Heart left ventricle (tissue), 16 donors: ENCODE results near the gene SLC6A3. TPM values are rescaled to one million over a fixed set of nuclear protein-coding genes. Genes with fewer than 3 reads are reported as not detected.
A peak's percentile ranks its signal among the peaks of the same experiment; 100 is the strongest.

Experiments used
- ATAC-seq, 4 donors: fragments of 200-7000 bp; cut with Tn5 transposase; one replicate each; pipeline ENCODE4 v1.9.1; 2020 to 2022; ENCODE audit warnings: moderate library complexity in 4 of 4, mild to moderate bottlenecking in 3 of 4, moderate number of reproducible peaks in 1 of 4
- DNase-seq, 5 donors: peaks; one replicate each; pipeline ENCODE4 v3.0.0-alpha.2; 2020
- H3K27ac ChIP-seq, 12 donors: fragments of 200-600 bp; sonication (generic) in 4 of 12; one replicate each; pipeline versions ENCODE4 v1.5.0 to v1.8.0; 2016 to 2022; ENCODE audit warnings: mild to moderate bottlenecking in 2 of 12
- H3K27me3 ChIP-seq, 9 donors: fragments of 200-600 bp; sonication (generic) in 2 of 9; one replicate each; pipeline versions ENCODE4 v1.5.1 to v1.8.0; 2016 to 2022; ENCODE audit warnings: mild to moderate bottlenecking in 3 of 9
- H3K36me3 ChIP-seq, 9 donors: fragments of 200-600 bp; sonication (generic) in 2 of 9; one replicate each; pipeline versions ENCODE4 v1.5.0 to v1.8.0; 2018 to 2022; ENCODE audit warnings: mild to moderate bottlenecking in 2 of 9
- H3K4me1 ChIP-seq, 12 donors: fragments of 200-600 bp; sonication (generic) in 4 of 12; one replicate each; pipeline versions ENCODE4 v1.5.0 to v1.8.0; 2016 to 2022; ENCODE audit warnings: mild to moderate bottlenecking in 3 of 12
- H3K4me3 ChIP-seq, 12 donors: fragments of 200-600 bp; sonication (generic) in 4 of 12; one replicate each; pipeline versions ENCODE4 v1.5.0 to v1.8.0; 2017 to 2022; ENCODE audit warnings: mild to moderate bottlenecking in 9 of 12, moderate library complexity in 4 of 12
- H3K9me3 ChIP-seq, 12 donors: fragments of 200-600 bp; sonication (generic) in 4 of 12; one replicate each; pipeline versions ENCODE4 v1.5.0 to v1.8.0; 2016 to 2022; ENCODE audit warnings: mild to moderate bottlenecking in 1 of 12
- CTCF ChIP-seq, 12 donors: fragments of 200-600 bp; sonication (generic) in 4 of 12; IDR thresholded peaks; one replicate each; pipeline versions ENCODE4 v1.5.0 to v1.8.0; 2018 to 2022; ENCODE audit warnings: antibody characterized with exemption in 12 of 12, mild to moderate bottlenecking in 5 of 12
- POLR2A ChIP-seq, 2 donors: fragments of 450-650 bp; IDR thresholded peaks; one replicate each; pipeline ENCODE4 v1.6.1; 2017; ENCODE audit warnings: antibody characterized with exemption in 2 of 2, mild to moderate bottlenecking in 2 of 2, moderate library complexity in 2 of 2
- WGBS, 4 donors: extraction: QIAGEN DNeasy Blood & Tissue Kit in 2 of 4; methylation state at CpG; one replicate each; pipeline versions ENCODE4 v1.1.5 to v1.1.7; 2013 to 2018; 5-methylcytosine and 5-hydroxymethylcytosine counted together
- intact Hi-C, 10 donors: fragments of 100-400 bp; cut with DNase I; formaldehyde crosslinking; loops; one replicate each; pipeline versions ENCODE4 v1.11.1 to v1.14.2; 2022
- polyA plus RNA-seq, 2 donors: library from polyadenylated mRNA; stranded (reverse); fragments of 200-250 nt; gene quantifications; one replicate each; pipeline ENCODE4 v1.2.3, GENCODE V29; 2013
- total RNA-seq, 9 donors: library from RNA; depleted of rRNA in 2 of 9; stranded (reverse); fragments of >200 nt in 2 of 9; fragmentation: NEBNext Ultra II Directional in 3 of 9; extraction: Animal tissue kit (Norgen Biotek cat#: 25700) in 3 of 9; gene quantifications; one replicate each; pipeline versions ENCODE4 v1.1.0 to v1.2.4, GENCODE V29; 2016 to 2023
- donor health status: ischemic (EF 13 %, LVEDD 7.1; RV severe dilation, severe dysfunction).
- donor health status: healthy with polysubstance abuse.
- donor health status: DM: no; HTN: yes; CAD: no.
- donor health status: DM: no; HTN: no; CAD: no.
- donor health status: ischemic (EF 25% LVEDD 6.9; RV normal size, moderate dysfunction).
- donor health status: ischemic (EF 25% LVEDD 5.7; RV mildly dilated, moderate dysfunction).
- donor health status: healthy.
- donor health status: DM: yes; HTN: yes; CAD: no.
- donor health status: ischemic (EF 35%, LVEDD 5.7; RV mildly dilated, moderate dysfunction).
- donor health status: nonischemic (EF 11% LVEDD 7.7; RV severe dilation, severe dysfunction).
- donor health status: DM: yes; HTN: yes; CAD: no.
- donor health status: PGD.
- donor health status: ischemic (EF 29% LVEDD 5.4; RV normal size, mild dysfunction).
- donor health status: nonischemic (EF 23%, LVEDD 6.1; RV moderate dilation, normal function).

Gene SLC6A3
- total and polyA plus RNA-seq, 11 donors: 0.06 to 0.29 (median 0.11) TPM; not detected in 7

GRCh38 chr5:1483064-1483463, 37.8 kb upstream of the SLC6A3 start:
- intact Hi-C loops: loop anchor here in 3 of 10 donors (5.0 to 10.0 kb wide), 2 partner anchors 159 to 162 kb away; no protein-coding TSS in a partner anchor
- Histone ChIP-seq H3K9me3 (no peaks in the 10 kb centered on the region), H3K4me1 (peaks cover 0 to 38% (median 0%) of the 10 kb centered on the region in 12 donors), H3K36me3 (peaks cover 0 to 55% (median 31%) of the 10 kb centered on the region in 9 donors), H3K27me3 (no peaks in the 10 kb centered on the region), H3K27ac (no peak overlapping the region), H3K4me3 (no peak overlapping the region)
- ATAC-seq: no peak
- WGBS, 4 donors: 92 to 96% (median 94%) methylated on average over 12 to 13 of the region's 13 CpGs
- DNase-seq: peak in 1 of 5 donors; percentile 39
- TF ChIP-seq CTCF (IDR thresholded peaks at IDR 0.05) (no peak), POLR2A (IDR thresholded peaks at IDR 0.05) (no peak)

GRCh38 chr5:1481959-1482331, 36.7 kb upstream of the SLC6A3 start:
- peaks cover 0 to 43% (median 0%) of the 10 kb centered on the region in 12 donors for H3K4me1 ChIP-seq
- intact Hi-C loops: loop anchor here in 3 of 10 donors (5.0 to 10.0 kb wide), 2 partner anchors 160 to 163 kb away; no protein-coding TSS in a partner anchor
- no peaks in the 10 kb centered on the region for H3K9me3 ChIP-seq
- no peak overlapping the region for H3K4me3 ChIP-seq
- H3K36me3 ChIP-seq: peaks cover 0 to 49% (median 25%) of the 10 kb centered on the region in 9 donors
- ATAC-seq: no peak
- no peak for TF ChIP-seq POLR2A (IDR thresholded peaks at IDR 0.05)
- TF ChIP-seq CTCF (IDR thresholded peaks at IDR 0.05): no peak
- WGBS, 4 donors: 92 to 95% (median 94%) methylated on average over 12 of the region's 12 CpGs
- H3K27me3 ChIP-seq: no peaks in the 10 kb centered on the region
- H3K27ac ChIP-seq: peak overlapping the region in 1 of 12 donors; percentile 58
- DNase-seq: peak in 1 of 5 donors; percentile 30

GRCh38 chr5:1481266-1481958, 36.2 kb upstream of the SLC6A3 start:
- ATAC-seq (no peak), DNase-seq (peak in 2 of 5 donors; percentile 15 to 65)
- no peaks in the 10 kb centered on the region for H3K27me3 ChIP-seq
- no peak overlapping the region for H3K4me3 ChIP-seq
- peaks cover 0 to 46% (median 0%) of the 10 kb centered on the region in 12 donors for H3K4me1 ChIP-seq
- H3K27ac ChIP-seq: peak overlapping the region in 1 of 12 donors; percentile 58
- 91 to 93% (median 91%) methylated on average over 25 to 26 of the region's 26 CpGs for WGBS, 4 donors
- no peak for TF ChIP-seq CTCF (IDR thresholded peaks at IDR 0.05)
- no peak for TF ChIP-seq POLR2A (IDR thresholded peaks at IDR 0.05)
- H3K36me3 ChIP-seq: peaks cover 0 to 48% (median 23%) of the 10 kb centered on the region in 9 donors
- no peaks in the 10 kb centered on the region for H3K9me3 ChIP-seq
- intact Hi-C loops: loop anchor here in 3 of 10 donors (5.0 to 10.0 kb wide), 2 partner anchors 161 to 163 kb away; no protein-coding TSS in a partner anchor

- peaks cover 0 to 48% (median 23%) of the 10 kb centered on the region in 9 donors for H3K36me3 ChIP-seq
- DNase-seq: peak in 1 of 5 donors; percentile 48
- peak overlapping the region in 1 of 12 donors; percentile 84 for H3K27ac ChIP-seq
Observed at GRCh38 chr5:1480806-1481205, 35.6 kb upstream of the SLC6A3 start.

More at GRCh38 chr5:1480806-1481205, 35.6 kb upstream of the SLC6A3 start:
- no peak overlapping the region for H3K4me3 ChIP-seq
- peaks cover 0 to 46% (median 0%) of the 10 kb centered on the region in 12 donors for H3K4me1 ChIP-seq
- ATAC-seq: no peak
- H3K9me3 ChIP-seq: no peaks in the 10 kb centered on the region
- intact Hi-C loops: loop anchor here in 3 of 10 donors (5.0 to 10.0 kb wide), 2 partner anchors 161 to 164 kb away; no protein-coding TSS in a partner anchor
- H3K27me3 ChIP-seq: no peaks in the 10 kb centered on the region
- TF ChIP-seq POLR2A (IDR thresholded peaks at IDR 0.05): no peak
- 89 to 91% (median 90%) methylated on average over 10 to 12 of the region's 12 CpGs for WGBS, 4 donors
